Cardiac fibroblast (primary cell): Measurements from ENCODE around the gene POLR3H.

Source experiments
- DNase-seq, 2 donors: peaks; one replicate each; pipeline versions ENCODE4 v3.0.0 to v3.0.0-alpha.2; 2010; ENCODE audit warnings: low read depth in 2 of 2
- H3K4me3 ChIP-seq, 2 donors: replicated peaks in 1 of 2; 1 replicate in 1 of 2; 2 replicates in 1 of 2; pipeline ENCODE4 v1.5.1; 2011; ENCODE audit warnings: low read depth in 2 of 2, low read length in 2 of 2, mild to moderate bottlenecking in 2 of 2, moderate library complexity in 1 of 2
- CTCF ChIP-seq: IDR thresholded peaks from one replicate; pipeline ENCODE4 v1.5.1; 2011; ENCODE audit warnings: low read depth, mild to moderate bottlenecking, low read length, inconsistent platforms

POLR3H gene

DNA sequence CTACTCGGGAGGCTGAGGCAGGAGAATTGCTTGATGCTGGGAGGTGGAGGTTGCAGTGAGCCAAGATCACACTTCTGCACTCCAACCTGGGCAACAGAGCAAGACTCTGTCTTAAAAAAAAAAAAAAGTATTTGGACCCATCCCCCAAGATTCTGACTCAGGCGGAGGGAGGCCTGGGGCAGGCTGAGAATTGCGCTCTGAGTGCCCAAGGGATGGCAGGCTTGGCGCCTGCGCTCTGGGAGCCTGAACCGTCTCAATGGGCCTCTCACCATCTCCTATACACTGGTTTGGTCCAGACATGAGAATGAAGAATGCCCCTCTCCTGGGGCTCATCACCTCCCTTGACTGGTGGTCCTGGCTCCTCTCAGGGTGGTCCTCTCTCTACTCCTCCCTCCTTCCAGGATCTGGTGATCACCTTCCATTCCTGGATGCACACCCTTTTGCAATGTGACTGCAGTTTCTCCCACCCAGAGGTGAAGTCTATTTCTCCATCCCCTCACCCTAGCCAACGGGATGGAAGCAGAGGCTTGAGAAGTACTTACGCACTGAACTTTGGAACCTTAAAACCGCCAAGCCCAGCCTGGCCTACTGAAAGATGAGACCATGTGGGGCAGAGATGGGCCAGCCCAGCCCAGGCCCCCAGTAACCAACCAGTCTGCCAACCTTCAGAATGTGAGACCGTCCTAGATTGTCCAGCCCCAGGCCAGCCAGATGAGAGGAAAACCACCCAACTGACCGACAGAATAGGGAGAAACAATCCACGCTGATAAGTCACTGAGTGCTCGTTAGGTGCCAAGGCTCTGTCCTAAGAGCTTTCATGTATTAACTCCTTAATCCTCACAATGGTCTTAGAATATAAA lies 4.9 kb downstream of the POLR3H start:
- TF ChIP-seq CTCF = no peak

GRCh38 chr22:41538583-41538982 lies 5.7 kb downstream of the POLR3H start:
- DNase-seq = no peak
- TF ChIP-seq CTCF = no peak
- H3K4me3 ChIP-seq = no peak overlapping the region

More for the DNA sequence above, 4.9 kb downstream of the POLR3H start:
- DNase-seq = no peak
- no peak overlapping the region for H3K4me3 ChIP-seq

DNA sequence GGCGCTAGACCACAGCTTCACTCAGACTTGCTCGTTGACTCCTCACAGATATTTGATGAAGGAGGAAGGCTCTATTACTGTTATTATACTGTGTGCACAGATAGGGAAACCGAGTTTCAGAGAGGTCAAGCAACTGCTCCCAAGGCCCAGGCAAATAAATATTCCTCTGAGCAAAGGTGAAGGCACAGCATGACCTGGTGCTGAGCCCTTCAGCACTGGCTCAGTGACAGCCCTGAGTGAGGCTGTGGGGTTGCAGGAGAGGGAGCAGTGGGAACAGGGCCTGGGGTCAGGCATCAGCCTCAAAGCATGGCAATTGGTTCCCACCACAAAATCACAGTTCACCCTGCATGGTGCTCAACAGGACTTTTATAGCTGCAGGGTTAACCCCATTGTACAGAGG lies 7.1 kb downstream of the POLR3H start:
- DNase-seq = no peak
- H3K4me3 ChIP-seq = no peak overlapping the region
- no peak for TF ChIP-seq CTCF

GRCh38 chr22:41535244-41535643 lies 9.0 kb downstream of the POLR3H start:
- no peak overlapping the region for H3K4me3 ChIP-seq
- TF ChIP-seq CTCF = peak; percentile 16
- peak; percentile 21 to 30 for DNase-seq

- H3K4me3 ChIP-seq = no peak overlapping the region
- no peak for TF ChIP-seq CTCF
- DNase-seq = no peak
Measured at GRCh38 chr22:41534219-41534618, 10.1 kb downstream of the POLR3H start.

DNA sequence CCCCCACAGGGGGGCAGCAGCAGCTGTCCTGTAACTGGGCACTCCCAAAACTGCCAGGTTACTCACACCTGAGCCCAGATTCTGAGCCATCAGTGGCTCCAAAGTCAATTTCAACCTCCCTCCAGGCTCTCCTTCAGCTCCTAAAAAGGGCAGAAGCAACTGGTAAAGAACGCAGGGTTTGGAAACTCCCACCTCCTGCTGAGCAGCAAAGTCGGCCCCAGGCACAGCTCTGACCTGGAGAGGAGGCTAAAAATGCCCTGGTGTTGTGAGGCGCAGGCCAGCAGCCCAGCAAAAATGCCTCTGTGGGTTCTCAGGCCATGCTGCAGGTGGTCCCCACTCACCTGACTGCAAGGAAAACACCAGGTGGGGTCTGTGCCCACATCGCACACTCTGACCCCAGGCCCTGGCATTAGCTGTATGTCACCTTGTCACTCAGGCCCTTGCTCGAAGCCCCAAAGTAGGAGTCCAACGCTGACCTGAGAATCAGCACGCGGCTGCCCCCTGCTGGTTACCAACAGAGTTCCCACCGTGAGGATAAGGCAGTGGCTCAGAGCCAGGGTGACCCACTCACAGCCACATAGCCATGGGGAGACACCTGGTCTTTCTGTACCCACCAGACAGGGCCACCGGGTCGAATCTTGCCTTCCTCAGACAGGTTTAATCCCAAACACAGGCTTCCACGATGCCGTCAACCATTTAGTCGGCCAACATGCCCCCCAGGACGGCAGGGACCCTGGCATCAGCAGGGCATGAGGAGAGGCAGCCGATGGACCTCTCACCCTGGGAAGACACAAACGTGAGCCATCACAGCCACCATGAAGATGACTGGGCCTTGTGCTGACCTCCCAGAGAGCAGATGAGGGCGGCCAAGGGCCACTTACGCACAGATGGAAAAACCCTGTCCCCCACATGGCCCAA lies 11.1 kb downstream of the POLR3H start:
- H3K4me3 ChIP-seq = no peak overlapping the region
- TF ChIP-seq CTCF = peak; percentile 86
- peak; percentile 72 for DNase-seq
